C1 segment of cervical spinal cord (tissue), 14 donors: ENCODE results near the gene CBFA2T3.

Experiments
- DNase-seq, 14 donors: peaks; one replicate each; lab custom pipeline; 2025; lab: John Stamatoyannopoulos, UW

Gene CBFA2T3

DNA sequence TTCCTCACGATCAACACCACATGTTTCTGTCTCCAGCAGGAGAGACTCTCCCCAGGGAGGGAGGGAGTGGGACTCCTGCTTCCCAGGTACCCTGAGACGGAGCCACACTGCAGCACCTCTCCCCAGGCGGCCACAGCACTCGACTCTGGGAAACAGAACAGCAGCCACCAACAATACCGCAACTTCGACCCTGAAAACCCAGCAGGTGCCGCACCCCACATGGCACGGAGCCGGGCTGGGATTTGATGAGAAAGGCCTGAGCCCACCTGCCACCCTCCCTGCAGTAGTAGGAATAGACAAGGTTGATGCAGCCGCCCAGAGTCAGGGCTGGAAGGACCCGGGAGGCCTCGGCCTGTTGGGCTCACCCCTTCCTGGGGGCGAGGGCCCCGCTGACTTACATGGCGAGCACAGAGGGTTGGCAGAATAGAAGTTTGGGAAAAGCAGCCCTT, 134.7 kb downstream of the CBFA2T3 start:
- no peak for DNase-seq

DNA sequence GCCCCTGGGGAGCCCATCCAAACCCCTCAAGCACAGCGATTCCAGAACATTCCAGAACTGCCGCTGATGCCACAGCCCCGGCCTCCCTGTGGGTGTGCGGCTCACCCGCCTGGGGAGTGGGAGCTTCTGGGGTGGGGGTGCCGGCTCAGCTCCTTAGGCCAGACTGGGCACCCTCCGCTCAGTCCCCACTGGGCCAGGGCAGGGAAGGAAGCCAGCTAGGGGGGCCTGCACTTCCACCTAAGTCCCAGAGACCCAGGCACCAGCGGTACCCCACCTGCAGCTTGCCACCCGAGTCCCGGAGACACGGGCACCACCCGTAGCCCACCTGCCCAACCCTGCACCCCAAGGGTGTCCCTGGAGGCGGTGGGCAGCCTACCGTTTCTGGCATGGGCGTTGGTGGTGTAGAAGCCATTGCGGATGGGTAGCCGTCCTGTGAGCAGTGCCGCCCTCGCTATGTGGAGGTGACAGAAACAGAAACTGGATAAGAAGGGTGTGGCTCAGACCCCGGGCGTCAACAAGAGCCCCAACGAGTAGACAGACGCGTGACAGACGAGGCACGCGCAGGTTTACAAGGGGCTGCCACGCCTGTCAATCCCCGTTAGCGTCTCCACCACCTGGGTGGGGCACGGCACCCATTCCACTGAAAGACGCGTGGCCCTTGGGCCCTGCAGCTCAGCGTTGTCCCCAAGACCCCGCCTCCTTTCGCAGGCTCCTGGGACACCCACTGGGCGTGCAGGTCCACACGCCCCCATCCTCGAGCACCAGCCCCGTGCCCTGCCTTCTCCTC, 135.3 kb downstream of the CBFA2T3 start:
- no peak for DNase-seq

DNA sequence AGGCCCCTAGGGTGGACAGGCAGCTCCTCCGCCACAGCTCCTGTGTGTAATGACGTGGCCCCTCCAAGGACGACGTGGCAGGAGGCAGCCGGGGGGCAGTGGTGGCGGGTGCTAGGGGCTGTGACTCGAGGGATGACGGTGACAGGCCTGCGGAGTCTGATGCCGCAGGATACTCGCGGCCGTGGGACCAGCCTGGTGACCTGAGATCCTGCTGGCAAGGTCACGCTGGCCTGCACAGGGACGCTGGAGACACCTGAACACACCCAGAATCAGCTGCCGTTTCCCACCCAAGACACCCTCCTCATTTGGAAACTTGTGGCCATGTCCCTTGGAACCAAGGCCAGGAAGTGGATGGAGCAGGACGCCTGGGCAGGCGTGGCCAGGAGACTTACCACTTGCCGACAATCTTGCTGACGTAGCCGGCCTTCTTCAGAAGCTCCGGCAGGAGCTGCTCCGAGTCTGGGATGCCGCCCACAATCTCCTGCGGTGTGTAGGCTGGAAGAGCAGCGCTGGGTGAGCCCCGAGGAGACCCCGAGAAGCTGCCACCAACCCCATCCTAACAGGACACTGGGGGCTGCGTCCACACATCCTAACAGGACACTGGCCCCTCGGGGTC, 136.3 kb downstream of the CBFA2T3 start:
- no peak for DNase-seq

DNA sequence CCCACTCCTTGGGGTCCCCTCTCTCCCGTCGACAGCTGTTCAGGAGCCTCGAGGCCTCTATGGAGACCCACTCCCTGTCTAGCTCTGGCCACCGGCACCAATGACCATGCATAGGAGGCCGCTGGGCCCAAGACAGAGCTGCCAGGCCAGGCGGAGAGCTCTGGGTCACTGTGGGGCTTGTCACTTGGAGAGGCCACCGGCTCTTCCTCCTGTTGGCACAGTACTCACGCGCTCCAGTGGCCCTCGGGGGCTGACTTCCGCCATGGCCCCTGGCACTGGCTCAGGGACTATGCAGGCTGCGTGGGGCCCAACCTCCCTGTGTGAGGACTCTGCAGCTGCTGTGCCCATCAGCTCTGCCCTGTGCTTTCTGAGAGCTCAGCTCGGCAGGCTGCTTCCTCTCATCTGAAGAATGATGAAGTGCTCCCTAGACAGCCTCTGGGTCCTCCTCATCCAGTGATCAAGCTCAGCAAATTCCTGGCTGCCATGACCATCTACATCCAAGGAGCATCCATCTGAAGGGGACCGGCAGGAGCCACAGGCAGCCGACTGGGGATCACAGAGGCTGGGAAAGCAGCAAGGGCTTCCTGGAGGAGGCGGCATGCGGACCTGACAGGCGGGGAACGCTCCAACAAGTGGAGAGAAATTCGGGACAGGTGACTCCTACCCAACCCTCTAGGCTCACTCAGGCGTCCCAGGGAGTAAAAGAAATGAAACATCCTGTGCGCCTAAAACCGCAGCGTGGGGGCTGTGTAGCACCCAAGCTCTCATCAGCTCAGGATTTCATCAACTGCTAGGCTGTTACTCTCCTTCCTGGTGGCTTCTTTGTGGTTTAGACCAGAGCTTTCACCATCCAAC, 137.0 kb downstream of the CBFA2T3 start:
- no peak for DNase-seq

DNA sequence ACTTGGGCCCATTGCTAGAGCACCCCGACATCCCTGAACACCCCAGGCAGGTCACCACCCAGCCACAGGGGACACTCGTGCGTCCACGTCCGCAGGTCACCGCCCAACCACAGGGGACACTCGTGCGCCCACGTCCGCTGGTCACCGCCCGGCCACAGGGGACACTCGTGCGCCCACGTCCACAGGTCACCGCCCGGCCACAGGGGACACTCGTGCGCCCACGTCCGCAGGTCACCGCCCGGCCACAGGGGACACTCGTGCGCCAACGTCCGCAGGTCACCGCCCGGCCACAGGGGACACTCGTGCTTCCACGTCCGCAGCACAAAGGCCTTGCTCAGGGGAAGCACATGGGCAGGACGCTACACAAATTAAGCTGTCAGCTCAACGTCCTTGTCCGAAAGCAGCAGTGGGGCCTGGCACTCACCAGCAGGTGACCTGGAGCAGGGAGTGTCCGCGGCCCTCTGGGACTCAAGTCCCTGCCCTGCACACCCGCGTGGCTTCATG, 137.9 kb downstream of the CBFA2T3 start:
- no peak for DNase-seq

DNA sequence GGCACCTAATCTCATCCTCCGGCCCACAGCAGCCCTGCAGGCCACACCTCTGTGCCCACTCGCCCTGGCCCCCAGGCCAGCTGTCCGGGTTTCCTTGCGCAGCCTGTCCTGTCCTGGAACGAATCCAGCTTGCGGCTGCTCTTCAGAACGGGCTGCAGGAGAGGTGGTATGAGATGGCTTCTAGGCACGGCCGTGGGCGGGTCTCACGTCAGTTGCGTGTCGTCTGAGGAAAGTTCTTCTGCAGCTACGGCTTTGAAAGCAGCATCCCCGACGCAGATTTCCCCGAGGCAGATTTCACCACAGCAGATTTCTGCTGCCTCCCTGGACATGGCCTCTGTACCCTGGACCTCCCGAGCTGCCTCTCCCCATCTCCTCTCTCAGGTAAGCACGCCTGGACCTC, 138.4 kb downstream of the CBFA2T3 start:
- DNase-seq: no peak

- DNase-seq: no peak
Measured at GRCh38 chr16:88837806-88838205, 139.2 kb downstream of the CBFA2T3 start.

DNA sequence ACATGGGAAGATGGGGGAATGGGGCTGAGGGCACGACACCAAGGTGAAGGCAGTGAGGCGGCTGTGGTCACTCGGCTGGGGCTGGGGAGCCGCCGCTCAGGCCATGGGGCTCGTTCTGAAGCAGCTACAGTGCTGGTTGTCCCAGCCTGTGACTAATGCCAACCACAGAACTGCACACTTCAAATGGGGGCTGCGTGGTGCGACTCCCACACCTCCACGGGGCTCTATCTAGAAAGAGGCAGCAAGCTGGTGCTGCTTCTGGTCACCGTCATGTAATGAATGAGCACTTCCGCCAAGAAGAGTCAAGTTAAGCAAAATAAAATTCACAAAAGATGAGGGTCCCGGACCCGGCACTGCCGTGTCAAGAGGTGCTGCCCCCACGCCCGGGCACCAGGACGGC, 140.2 kb downstream of the CBFA2T3 start:
- DNase-seq: no peak

GRCh38 chr16:88835818-88836217, 141.2 kb downstream of the CBFA2T3 start:
- DNase-seq: no peak

- DNase-seq: no peak
Measured at GRCh38 chr16:88835383-88835782, 141.6 kb downstream of the CBFA2T3 start.

DNA sequence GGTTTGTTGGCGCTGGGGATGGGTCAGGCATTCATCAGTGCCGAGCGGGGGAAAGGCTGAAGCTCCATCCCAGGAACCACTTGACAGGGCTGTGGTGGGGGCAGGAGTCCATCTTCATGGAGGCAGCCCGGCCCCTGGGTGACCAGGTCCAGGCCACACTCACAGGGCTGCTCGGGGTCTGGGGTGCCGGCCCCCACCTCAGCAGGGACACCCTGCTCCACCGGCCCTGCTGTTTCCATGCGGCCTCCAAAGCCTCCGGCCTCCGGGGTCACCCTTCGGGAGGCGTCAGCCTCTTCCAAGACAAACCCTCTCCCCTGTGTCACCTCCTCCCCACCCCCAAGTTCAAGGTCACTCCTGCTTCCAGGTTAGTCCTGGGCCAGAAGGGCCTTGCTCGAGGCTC, 142.3 kb downstream of the CBFA2T3 start:
- DNase-seq: no peak

DNA sequence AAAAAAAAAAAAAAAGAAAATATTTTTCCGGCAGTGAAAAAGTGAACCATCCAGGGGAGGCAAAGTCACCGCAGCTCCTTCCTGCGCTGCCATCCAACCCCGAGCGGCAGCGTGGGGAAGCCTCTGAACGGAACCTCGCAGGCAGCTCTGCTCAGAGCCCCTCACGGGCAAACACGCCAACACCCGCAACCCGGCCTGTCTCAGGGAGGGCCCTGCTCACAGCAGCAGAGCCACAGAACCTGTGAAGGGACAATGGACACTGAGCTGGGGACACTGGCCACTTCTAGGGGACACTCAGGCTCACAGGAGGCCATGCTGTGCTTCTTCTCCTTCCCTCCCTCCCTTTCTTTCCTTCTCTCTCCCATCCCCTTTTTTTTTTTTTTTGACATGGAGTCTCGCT, 143.9 kb downstream of the CBFA2T3 start:
- DNase-seq: no peak

GRCh38 chr16:88831838-88832237, 145.2 kb downstream of the CBFA2T3 start:
- no peak for DNase-seq

DNA sequence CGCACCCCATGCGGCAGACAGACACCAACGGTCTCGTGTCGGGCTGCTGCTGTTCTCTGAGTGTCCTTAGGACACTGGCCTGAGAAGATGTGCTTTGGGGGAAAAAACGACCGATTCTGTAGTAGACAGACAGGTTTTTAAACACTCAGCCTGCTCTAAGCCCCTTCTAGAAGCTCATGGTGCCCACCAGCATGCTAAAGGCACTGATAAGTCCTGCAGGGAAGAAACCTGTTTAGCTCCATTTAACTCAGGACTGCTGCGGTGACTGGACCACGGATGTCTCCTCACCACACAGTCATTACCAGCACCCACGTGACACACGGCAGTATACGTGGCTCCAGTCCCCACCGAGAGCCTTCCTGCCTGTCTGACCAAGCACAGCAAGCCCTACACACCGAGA, 146.2 kb downstream of the CBFA2T3 start:
- DNase-seq: no peak

GRCh38 chr16:88830258-88830657, 146.7 kb downstream of the CBFA2T3 start:
- DNase-seq: no peak

GRCh38 chr16:88828711-88829110, 148.3 kb downstream of the CBFA2T3 start:
- DNase-seq: peak in 1 of 14 donors; percentile 23

DNA sequence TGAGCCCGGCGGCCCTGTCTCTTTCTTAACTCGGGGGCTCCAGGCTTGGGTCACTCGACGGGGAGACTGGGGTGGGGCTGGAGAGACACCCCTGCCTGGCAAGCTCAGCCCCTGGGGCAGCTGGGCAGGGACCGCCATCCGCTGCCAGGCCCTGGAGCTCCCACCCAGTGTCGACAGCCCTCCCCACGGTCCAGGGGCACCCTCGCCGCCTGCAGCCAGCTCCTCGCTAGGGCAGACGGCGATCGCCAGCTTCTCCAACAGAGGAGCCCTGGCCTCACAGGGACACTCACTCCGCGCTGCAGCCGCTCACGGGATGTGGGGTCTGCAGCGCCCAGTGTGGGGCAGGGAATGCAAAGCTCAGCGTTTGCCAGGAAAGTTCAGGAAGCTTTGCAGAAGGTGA, 149.3 kb downstream of the CBFA2T3 start:
- no peak for DNase-seq

- DNase-seq: no peak
Measured at GRCh38 chr16:88826070-88826840, 150.8 kb downstream of the CBFA2T3 start.

DNA sequence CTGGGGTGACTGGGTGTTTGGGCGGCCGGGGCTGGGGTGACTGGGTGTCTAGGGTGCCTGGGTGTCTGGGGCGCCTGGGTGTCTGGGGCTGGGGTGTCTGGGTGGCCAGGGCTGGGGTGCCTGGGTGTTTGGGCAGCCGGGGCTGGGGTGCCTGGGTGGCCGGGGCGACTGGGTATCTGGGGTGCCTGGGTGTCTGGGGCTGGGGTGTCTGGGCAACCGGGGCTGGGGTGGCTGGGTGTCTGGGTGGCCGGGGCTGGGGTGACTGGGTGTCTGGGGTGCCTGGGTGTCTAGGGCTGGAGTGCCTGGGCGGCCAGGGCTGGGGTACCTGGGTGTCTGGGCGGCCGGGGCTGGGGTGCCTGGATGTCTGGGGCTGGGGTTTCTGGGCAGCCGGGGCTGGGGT, 151.9 kb downstream of the CBFA2T3 start:
- no peak for DNase-seq
